ENCODE measurements around the gene LEAP2. TPM values are rescaled to one million over a fixed set of nuclear protein-coding genes. Genes with fewer than 3 reads are reported as not detected.

LEAP2 gene
- total RNA-seq, 1 experiment from 2014 or later: 0.36 TPM

DNA sequence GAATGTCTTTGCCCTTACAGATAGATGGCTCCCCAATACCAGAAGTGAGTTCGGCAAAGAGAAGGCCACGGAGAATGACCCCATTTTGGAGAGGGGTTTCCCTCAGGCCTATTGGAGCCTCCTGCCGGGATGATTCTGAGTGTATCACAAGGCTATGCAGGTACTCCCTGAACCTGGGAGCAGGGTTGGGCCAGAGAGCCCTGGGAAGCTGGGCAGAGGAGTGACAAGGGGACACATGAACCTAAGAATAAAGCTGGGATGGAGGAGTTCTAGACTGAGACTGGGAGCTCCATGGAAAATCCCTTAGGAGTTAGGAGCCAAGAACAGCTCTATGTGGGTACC is 433 bp downstream of the LEAP2 start:
- Histone ChIP-seq H3K9me2 (replicated peaks; ENCODE audit: low read length) (no peaks in the 10 kb centered on the region), H4K20me1 (ENCODE audit: low read length) (no peaks in the 10 kb centered on the region), H3K9ac (ENCODE audit: low read length) (no peak overlapping the region), H3K27me3 (ENCODE audit: low read length) (no peaks in the 10 kb centered on the region), H3K4me3 (ENCODE audit: low read length) (no peak overlapping the region), H3K4me2 (ENCODE audit: low read length) (no peak overlapping the region), H3K9me3 (ENCODE audit: low read length) (no peaks in the 10 kb centered on the region), H2AFZ (ENCODE audit: low read length) (no peak overlapping the region), H3K79me2 (ENCODE audit: low read length) (no peaks in the 10 kb centered on the region), H3K36me3 (ENCODE audit: low read depth, low read length) (peaks cover 4% of the 10 kb centered on the region; the same call in 1 of the 2 replicates), H3F3A (ENCODE audit: low read length, unreplicated experiment) (no peaks in the 10 kb centered on the region), H3K4me1 (ENCODE audit: insufficient read depth, low read length) (no peaks in the 10 kb centered on the region), H3K27ac (ENCODE audit: low read length) (no peak overlapping the region)
- BruUV-seq (replicated peaks): no TSS peak
- intact Hi-C loops (cut with micrococcal nuclease): no loop called here
- ChIA-PET CTCF (no interaction called here), POLR2A (ENCODE audit: unreplicated experiment) (no interaction called here)
- ATAC-seq (no peak; the same call in 1 of the 2 replicates), DNase-seq (no peak)
- TF ChIP-seq, protein P1, sequence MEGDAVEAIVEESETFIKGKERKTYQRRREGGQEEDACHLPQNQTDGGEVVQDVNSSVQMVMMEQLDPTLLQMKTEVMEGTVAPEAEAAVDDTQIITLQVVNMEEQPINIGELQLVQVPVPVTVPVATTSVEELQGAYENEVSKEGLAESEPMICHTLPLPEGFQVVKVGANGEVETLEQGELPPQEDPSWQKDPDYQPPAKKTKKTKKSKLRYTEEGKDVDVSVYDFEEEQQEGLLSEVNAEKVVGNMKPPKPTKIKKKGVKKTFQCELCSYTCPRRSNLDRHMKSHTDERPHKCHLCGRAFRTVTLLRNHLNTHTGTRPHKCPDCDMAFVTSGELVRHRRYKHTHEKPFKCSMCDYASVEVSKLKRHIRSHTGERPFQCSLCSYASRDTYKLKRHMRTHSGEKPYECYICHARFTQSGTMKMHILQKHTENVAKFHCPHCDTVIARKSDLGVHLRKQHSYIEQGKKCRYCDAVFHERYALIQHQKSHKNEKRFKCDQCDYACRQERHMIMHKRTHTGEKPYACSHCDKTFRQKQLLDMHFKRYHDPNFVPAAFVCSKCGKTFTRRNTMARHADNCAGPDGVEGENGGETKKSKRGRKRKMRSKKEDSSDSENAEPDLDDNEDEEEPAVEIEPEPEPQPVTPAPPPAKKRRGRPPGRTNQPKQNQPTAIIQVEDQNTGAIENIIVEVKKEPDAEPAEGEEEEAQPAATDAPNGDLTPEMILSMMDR (conservative IDR thresholded peaks at IDR 0.05; ENCODE audit: low read depth, low read length): no peak
- TF ChIP-seq EZH2 (IDR thresholded peaks at IDR 0.05; ENCODE audit: low read length, unreplicated experiment) (no peak), EZH2phosphoT487 (IDR thresholded peaks at IDR 0.05; ENCODE audit: borderline replicate concordance, low read length) (no peak)

DNA sequence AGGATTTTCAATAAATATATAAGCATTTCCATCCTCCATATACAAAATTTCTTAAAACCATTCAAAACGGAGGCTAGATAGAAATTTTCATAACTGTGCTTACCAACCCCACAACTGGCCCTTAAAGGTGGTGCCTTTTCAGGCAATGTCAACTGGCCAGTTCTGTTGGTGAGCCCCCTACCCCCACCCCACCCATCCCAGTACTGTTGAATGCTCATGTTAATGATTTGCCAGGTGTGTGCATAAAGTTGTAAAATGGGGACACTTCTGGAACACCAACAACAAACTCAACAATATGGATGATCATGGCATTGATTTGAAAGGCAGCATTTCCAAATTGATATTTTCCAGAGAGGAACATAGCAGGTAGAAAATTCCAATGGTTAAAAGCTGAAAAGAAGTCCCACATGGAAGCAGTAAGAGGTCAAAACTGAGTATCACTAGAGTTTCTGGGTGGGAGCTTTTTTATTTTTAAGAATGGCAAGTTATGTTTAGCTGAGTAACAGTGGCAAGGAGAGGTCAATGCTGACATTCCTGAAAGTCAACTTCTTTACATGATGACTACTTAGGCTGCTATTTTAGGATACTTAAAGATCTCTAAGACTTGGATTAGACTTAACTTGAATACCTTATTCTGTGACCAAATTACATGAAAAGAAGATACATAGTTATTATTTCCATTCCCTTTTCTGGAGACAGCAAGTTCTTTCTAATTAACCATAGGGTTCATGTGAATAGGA is 2.7 kb downstream of the LEAP2 start:
- Histone ChIP-seq H3K4me3 (ENCODE audit: low read length) (no peak overlapping the region), H3K4me2 (ENCODE audit: low read length) (no peak overlapping the region), H3K9me2 (replicated peaks; ENCODE audit: low read length) (no peaks in the 10 kb centered on the region), H3F3A (ENCODE audit: low read length, unreplicated experiment) (no peaks in the 10 kb centered on the region), H4K20me1 (ENCODE audit: low read length) (no peaks in the 10 kb centered on the region), H2AFZ (ENCODE audit: low read length) (no peak overlapping the region), H3K79me2 (ENCODE audit: low read length) (no peaks in the 10 kb centered on the region), H3K9me3 (ENCODE audit: low read length) (no peaks in the 10 kb centered on the region), H3K36me3 (ENCODE audit: low read depth, low read length) (peaks cover 11% of the 10 kb centered on the region; the same call in 1 of the 2 replicates), H3K9ac (ENCODE audit: low read length) (no peak overlapping the region), H3K27ac (ENCODE audit: low read length) (no peak overlapping the region), H3K4me1 (ENCODE audit: insufficient read depth, low read length) (no peaks in the 10 kb centered on the region), H3K27me3 (ENCODE audit: low read length) (no peaks in the 10 kb centered on the region)
- TF ChIP-seq, protein P1 (conservative IDR thresholded peaks at IDR 0.05; ENCODE audit: low read depth, low read length): no peak
- intact Hi-C loops (cut with micrococcal nuclease): no loop called here
- DNase-seq (no peak), ATAC-seq (no peak)
- no TSS peak for BruUV-seq (replicated peaks)
- POLR2A ChIA-PET (ENCODE audit: unreplicated experiment): no interaction called here
- CTCF ChIA-PET: no interaction called here

DNA sequence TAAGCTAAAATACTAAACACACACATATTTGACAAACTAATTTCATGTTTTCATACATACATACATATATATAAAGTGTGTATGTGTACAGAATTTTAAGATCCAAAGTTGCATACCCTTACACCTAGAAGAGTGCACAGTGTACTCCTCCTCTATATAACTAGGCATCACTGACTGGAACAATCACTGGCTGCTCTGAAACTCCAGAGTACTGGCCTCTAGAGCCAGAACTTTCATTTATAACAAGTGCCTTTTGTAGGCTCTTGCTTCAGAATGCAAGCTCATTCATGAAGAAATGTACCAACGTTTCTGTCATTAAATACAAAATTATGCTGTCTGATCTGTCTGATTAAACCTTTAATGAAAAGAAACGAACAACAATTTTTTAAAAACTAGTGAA is 4.0 kb downstream of the LEAP2 start:
- Histone ChIP-seq H3K27ac (ENCODE audit: low read length) (no peak overlapping the region), H4K20me1 (ENCODE audit: low read length) (no peaks in the 10 kb centered on the region), H3K4me2 (ENCODE audit: low read length) (no peak overlapping the region), H3F3A (ENCODE audit: low read length, unreplicated experiment) (no peaks in the 10 kb centered on the region), H2AFZ (ENCODE audit: low read length) (no peak overlapping the region), H3K27me3 (ENCODE audit: low read length) (no peaks in the 10 kb centered on the region), H3K9ac (ENCODE audit: low read length) (no peak overlapping the region), H3K79me2 (ENCODE audit: low read length) (no peaks in the 10 kb centered on the region), H3K36me3 (ENCODE audit: low read depth, low read length) (peaks cover 17% of the 10 kb centered on the region; the same call in 1 of the 2 replicates), H3K4me3 (ENCODE audit: low read length) (no peak overlapping the region), H3K9me2 (replicated peaks; ENCODE audit: low read length) (no peaks in the 10 kb centered on the region), H3K9me3 (ENCODE audit: low read length) (no peaks in the 10 kb centered on the region), H3K4me1 (ENCODE audit: insufficient read depth, low read length) (no peaks in the 10 kb centered on the region)
- ChIA-PET CTCF (no interaction called here), POLR2A (ENCODE audit: unreplicated experiment) (no interaction called here)
- intact Hi-C loops (cut with micrococcal nuclease): no loop called here
- no TSS peak for BruUV-seq (replicated peaks)
- ATAC-seq (no peak), DNase-seq (no peak)
- TF ChIP-seq EZH2 (IDR thresholded peaks at IDR 0.05; ENCODE audit: low read length, unreplicated experiment) (no peak), EZH2phosphoT487 (IDR thresholded peaks at IDR 0.05; ENCODE audit: borderline replicate concordance, low read length) (no peak)
- TF ChIP-seq, protein P1 (conservative IDR thresholded peaks at IDR 0.05; ENCODE audit: low read depth, low read length): no peak
